Upper lobe of right lung (tissue), 1 donor: ENCODE results near the gene NUAK1. TPM values are rescaled to one million over a fixed set of nuclear protein-coding genes. Genes with fewer than 3 reads are reported as not detected.

Experiments used
- ATAC-seq: fragments of 200-7000 bp; cut with Tn5 transposase; one replicate; pipeline ENCODE4 v1.9.1; 2020; ENCODE audit warnings: mild to moderate bottlenecking, moderate library complexity
- DNase-seq: peaks from one replicate; pipeline ENCODE4 v3.0.0-alpha.2; 2020
- H3K27ac ChIP-seq: fragments of 200-600 bp; one replicate; pipeline ENCODE4 v1.8.0; 2022
- H3K27me3 ChIP-seq: fragments of 200-600 bp; one replicate; pipeline ENCODE4 v1.8.0; 2022; ENCODE audit warnings: mild to moderate bottlenecking
- H3K36me3 ChIP-seq: fragments of 200-600 bp; one replicate; pipeline ENCODE4 v1.8.0; 2022
- H3K4me1 ChIP-seq: fragments of 200-600 bp; one replicate; pipeline ENCODE4 v1.8.0; 2022
- H3K4me3 ChIP-seq: fragments of 200-600 bp; one replicate; pipeline ENCODE4 v1.8.0; 2022; ENCODE audit warnings: mild to moderate bottlenecking
- H3K9me3 ChIP-seq: fragments of 200-600 bp; one replicate; pipeline ENCODE4 v1.8.0; 2022
- CTCF ChIP-seq: fragments of 200-600 bp; IDR thresholded peaks from one replicate; pipeline ENCODE4 v1.8.0; 2022; ENCODE audit warnings: antibody characterized with exemption
- intact Hi-C: fragments of 100-400 bp; cut with DNase I; formaldehyde crosslinking; loops from one replicate; pipeline ENCODE4 v1.11.0; 2022
- total RNA-seq: library from RNA; stranded (reverse); fragmentation: NEBNext Ultra II Directional; extraction: Animal tissue kit (Norgen Biotek cat#: 25700); gene quantifications from one replicate; pipeline ENCODE4 v1.2.1, GENCODE V29; 2021
- donor health status: DM: no; HTN: yes; CAD: no; lungs with severe emphysema.

NUAK1 gene
- total RNA-seq, 1 donor from 2014 or later: 40.8 TPM

- Histone ChIP-seq H3K4me3 (no peak overlapping the region), H3K27me3 (no peaks in the 10 kb centered on the region), H3K4me1 (peaks cover 39% of the 10 kb centered on the region), H3K9me3 (no peaks in the 10 kb centered on the region), H3K36me3 (peaks cover 48% of the 10 kb centered on the region), H3K27ac (no peak overlapping the region)
- intact Hi-C loops: no loop called here
- TF ChIP-seq CTCF: no peak
- DNase-seq: no peak
- no peak for ATAC-seq
Measured at GRCh38 chr12:106070147-106070546, 68.6 kb downstream of the NUAK1 start.

- Histone ChIP-seq H3K27ac (no peak overlapping the region), H3K27me3 (no peaks in the 10 kb centered on the region), H3K36me3 (peaks cover 48% of the 10 kb centered on the region), H3K4me3 (no peak overlapping the region), H3K9me3 (no peaks in the 10 kb centered on the region), H3K4me1 (peaks cover 33% of the 10 kb centered on the region)
- no peak for TF ChIP-seq CTCF
- no peak for ATAC-seq
- no peak for DNase-seq
- intact Hi-C loops: no loop called here
Measured at GRCh38 chr12:106068296-106068695, 70.5 kb downstream of the NUAK1 start.

GRCh38 chr12:106067606-106068205, 71.0 kb downstream of the NUAK1 start:
- intact Hi-C loops: no loop called here
- ATAC-seq (no peak), DNase-seq (no peak)
- peaks cover 48% of the 10 kb centered on the region for H3K36me3 ChIP-seq
- H3K4me1 ChIP-seq: peaks cover 27% of the 10 kb centered on the region
- no peak for TF ChIP-seq CTCF
- H3K27me3 ChIP-seq: no peaks in the 10 kb centered on the region
- H3K27ac ChIP-seq: no peak overlapping the region
- no peak overlapping the region for H3K4me3 ChIP-seq
- H3K9me3 ChIP-seq: no peaks in the 10 kb centered on the region

GRCh38 chr12:106066726-106067325, 71.9 kb downstream of the NUAK1 start:
- H3K27ac ChIP-seq: no peak overlapping the region
- no peak overlapping the region for H3K4me3 ChIP-seq
- peaks cover 26% of the 10 kb centered on the region for H3K4me1 ChIP-seq
- intact Hi-C loops: no loop called here
- ATAC-seq (no peak), DNase-seq (no peak)
- no peaks in the 10 kb centered on the region for H3K9me3 ChIP-seq
- TF ChIP-seq CTCF: no peak
- no peaks in the 10 kb centered on the region for H3K27me3 ChIP-seq
- H3K36me3 ChIP-seq: peaks cover 48% of the 10 kb centered on the region

- Histone ChIP-seq H3K36me3 (peaks cover 48% of the 10 kb centered on the region), H3K9me3 (no peaks in the 10 kb centered on the region), H3K27me3 (no peaks in the 10 kb centered on the region), H3K4me3 (no peak overlapping the region), H3K4me1 (peaks cover 26% of the 10 kb centered on the region), H3K27ac (no peak overlapping the region)
- ATAC-seq (no peak), DNase-seq (no peak)
- TF ChIP-seq CTCF: no peak
- intact Hi-C loops: no loop called here
Measured at GRCh38 chr12:106066051-106066705, 72.6 kb downstream of the NUAK1 start.
